BE2C (cell line): Measurements from ENCODE around the gene ELMO1.

Source experiments
- DNase-seq: peaks from one replicate; pipeline ENCODE4 v3.0.0-alpha.2; 2020
- H3K27me3 ChIP-seq: fragments of 250-450 bp; sonication (Bioruptor Pico); 2 replicates; pipeline ENCODE4 v1.5.1; 2020; ENCODE audit warnings: mild to moderate bottlenecking
- H3K36me3 ChIP-seq: fragments of 250-450 bp; sonication (Bioruptor Pico); 2 replicates; pipeline ENCODE4 v1.5.1; 2020; ENCODE audit warnings: mild to moderate bottlenecking
- H3K4me1 ChIP-seq: fragments of 250-450 bp; sonication (Bioruptor Pico); 2 replicates; pipeline ENCODE4 v1.5.1; 2020
- H3K4me3 ChIP-seq: 2 replicates; pipeline ENCODE4 v1.5.1; 2011; ENCODE audit warnings: low read depth, low read length
- H3K9me3 ChIP-seq: fragments of 250-450 bp; sonication (Bioruptor Pico); 2 replicates; pipeline ENCODE4 v1.5.1; 2020
- CTCF ChIP-seq: IDR thresholded peaks from 2 replicates; pipeline ENCODE4 v1.5.1; 2012; ENCODE audit warnings: mild to moderate bottlenecking, low read depth, low read length

ELMO1 gene

GRCh38 chr7:37048674-37049073, 400.0 kb downstream of the ELMO1 start:
- Histone ChIP-seq H3K27me3 (no peaks in the 10 kb centered on the region), H3K4me3 (no peak overlapping the region), H3K4me1 (no peaks in the 10 kb centered on the region), H3K9me3 (no peaks in the 10 kb centered on the region), H3K36me3 (no peaks in the 10 kb centered on the region)
- no peak for DNase-seq
- TF ChIP-seq CTCF: no peak

GRCh38 chr7:37047260-37047659, 401.4 kb downstream of the ELMO1 start:
- no peak for TF ChIP-seq CTCF
- H3K4me3 ChIP-seq: no peak overlapping the region
- H3K27me3 ChIP-seq: no peaks in the 10 kb centered on the region
- no peaks in the 10 kb centered on the region for H3K36me3 ChIP-seq
- no peaks in the 10 kb centered on the region for H3K9me3 ChIP-seq
- no peak for DNase-seq
- H3K4me1 ChIP-seq: no peaks in the 10 kb centered on the region

- DNase-seq: no peak
- H3K36me3 ChIP-seq: no peaks in the 10 kb centered on the region
- H3K9me3 ChIP-seq: no peaks in the 10 kb centered on the region
- no peaks in the 10 kb centered on the region for H3K4me1 ChIP-seq
- H3K27me3 ChIP-seq: no peaks in the 10 kb centered on the region
- no peak for TF ChIP-seq CTCF
- H3K4me3 ChIP-seq: no peak overlapping the region
Observed at GRCh38 chr7:37046531-37047079, 402.1 kb downstream of the ELMO1 start.

GRCh38 chr7:37045681-37046179, 402.9 kb downstream of the ELMO1 start:
- Histone ChIP-seq H3K9me3 (no peaks in the 10 kb centered on the region), H3K4me3 (no peak overlapping the region), H3K4me1 (no peaks in the 10 kb centered on the region), H3K27me3 (no peaks in the 10 kb centered on the region), H3K36me3 (no peaks in the 10 kb centered on the region)
- no peak for TF ChIP-seq CTCF
- no peak for DNase-seq

- Histone ChIP-seq H3K36me3 (no peaks in the 10 kb centered on the region), H3K4me1 (no peaks in the 10 kb centered on the region), H3K27me3 (no peaks in the 10 kb centered on the region), H3K4me3 (no peak overlapping the region), H3K9me3 (no peaks in the 10 kb centered on the region)
- TF ChIP-seq CTCF: no peak
- DNase-seq: no peak
Observed at GRCh38 chr7:37041461-37041860, 407.2 kb downstream of the ELMO1 start.

GRCh38 chr7:37040330-37040729, 408.3 kb downstream of the ELMO1 start:
- Histone ChIP-seq H3K4me3 (no peak overlapping the region), H3K9me3 (no peaks in the 10 kb centered on the region), H3K4me1 (no peaks in the 10 kb centered on the region), H3K27me3 (no peaks in the 10 kb centered on the region), H3K36me3 (no peaks in the 10 kb centered on the region)
- no peak for DNase-seq
- TF ChIP-seq CTCF: no peak
